ENCODE data around the gene RBM11. TPM values are rescaled to one million over a fixed set of nuclear protein-coding genes. Genes with fewer than 3 reads are reported as not detected.
"Not testable (repeated sequence)": the region's sequence is repeated elsewhere in the genome, so short reads cannot be mapped to it uniquely, and the experiment has no call there.

The RBM11 gene, protein sequence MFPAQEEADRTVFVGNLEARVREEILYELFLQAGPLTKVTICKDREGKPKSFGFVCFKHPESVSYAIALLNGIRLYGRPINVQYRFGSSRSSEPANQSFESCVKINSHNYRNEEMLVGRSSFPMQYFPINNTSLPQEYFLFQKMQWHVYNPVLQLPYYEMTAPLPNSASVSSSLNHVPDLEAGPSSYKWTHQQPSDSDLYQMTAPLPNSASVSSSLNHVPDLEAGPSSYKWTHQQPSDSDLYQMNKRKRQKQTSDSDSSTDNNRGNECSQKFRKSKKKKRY
- total RNA-seq (1 to 10 TPM in 3 of 4 donors, under 1 TPM in 1; 0.28 to 4.3 (median 2.2) TPM), polyA plus RNA-seq (1 to 10 TPM in 1 of 3 donors, under 1 TPM in 1, not detected in 1; 0.60 to 1.0 TPM)

DNA sequence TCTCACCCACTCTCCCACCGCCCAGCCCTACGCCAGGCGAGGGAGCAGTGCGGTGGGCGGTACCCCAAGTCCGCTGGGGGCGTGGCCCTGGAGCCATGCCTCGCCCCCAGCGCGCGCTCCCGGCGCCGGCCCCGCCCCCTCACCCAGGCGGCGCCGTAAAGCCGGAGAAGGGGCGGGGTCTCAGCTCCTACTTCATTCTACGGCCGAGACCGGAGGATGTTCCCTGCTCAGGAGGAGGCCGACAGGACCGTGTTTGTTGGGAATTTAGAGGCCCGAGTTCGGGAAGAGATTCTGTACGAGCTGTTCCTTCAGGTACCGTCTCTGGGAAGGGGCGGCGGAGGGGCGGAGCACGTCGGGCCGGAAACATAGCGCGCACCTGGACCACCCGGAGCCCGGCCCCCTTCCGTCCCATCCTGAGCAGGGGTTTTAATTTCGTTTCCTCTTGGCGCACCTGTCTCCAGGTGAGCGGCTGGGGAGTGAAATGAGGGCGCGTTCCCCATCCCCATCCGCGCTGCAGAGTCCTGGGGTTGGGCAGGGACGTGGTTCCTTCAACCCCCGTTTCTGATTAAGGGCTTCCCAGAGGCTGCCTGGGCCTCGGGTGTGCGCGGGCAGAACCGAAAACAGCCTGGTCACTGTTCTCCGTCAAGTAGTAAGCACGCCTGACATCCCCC lies at the start of gene RBM11:
Gene RBM11 (plus strand): TSS at position 187 of the 671 bp plus-strand sequence. CDS start 30 bp downstream, at position 217.
- peak; percentile 18 to 50 (median 26) for TF ChIP-seq POLR2AphosphoS5 (IDR thresholded peaks at IDR 0.05)
- TF ChIP-seq CTCF (IDR thresholded peaks at IDR 0.05), result no peak
- TF ChIP-seq EP300 (IDR thresholded peaks at IDR 0.05), result no peak
- TF ChIP-seq POLR2A (IDR thresholded peaks at IDR 0.05), result no peak
- Histone ChIP-seq H3K27me3 (no peaks in the 10 kb centered on the region), H3K4me3 (peak within 1 kb of the TSS; percentile 57 to 70 (median 62)), H3K36me3 (no peaks in the 10 kb centered on the region), H3K9me3 (no peaks in the 10 kb centered on the region), H3K27ac (peak within 1 kb of the TSS in 2 of 4 donors; percentile 33 to 38), H3K4me1 (peaks cover 0 to 11% (median 5%) of the 10 kb centered on the region in 4 donors)
- intact Hi-C loops (cut with DNase I), result no loop called here
- 1% methylated on average over 55 of the region's 55 CpGs for WGBS, 2 donors
- DNase-seq, result peak; percentile 79

GRCh38 chr21:14166463-14167223 lies 49.3 kb upstream of the RBM11 start:
- H3K4me1 ChIP-seq; H3K9me3 ChIP-seq; H3K4me3 ChIP-seq; H3K36me3 ChIP-seq; intact Hi-C loops (cut with DNase I); DNase-seq; H3K27me3 ChIP-seq; H3K27ac ChIP-seq: not testable (repeated sequence)
- WGBS, 2 donors, result 85 to 88% methylated on average over 16 of the region's 16 CpGs

- Histone ChIP-seq H3K9me3 (no peaks in the 10 kb centered on the region), H3K4me1 (no peaks in the 10 kb centered on the region), H3K27me3 (no peaks in the 10 kb centered on the region), H3K36me3 (no peaks in the 10 kb centered on the region), H3K4me3 (no peak overlapping the region), H3K27ac (no peak overlapping the region)
- DNase-seq, result no peak
- TF ChIP-seq POLR2AphosphoS5 (IDR thresholded peaks at IDR 0.05) (no peak), EP300 (IDR thresholded peaks at IDR 0.05) (no peak), POLR2A (IDR thresholded peaks at IDR 0.05) (no peak), CTCF (IDR thresholded peaks at IDR 0.05) (no peak)
- intact Hi-C loops (cut with DNase I), result no loop called here
These were observed 9.7 kb upstream of the RBM11 start for GRCh38 chr21:14206222-14206621.

- no peak for TF ChIP-seq CTCF (IDR thresholded peaks at IDR 0.05)
- no peak for TF ChIP-seq POLR2AphosphoS5 (IDR thresholded peaks at IDR 0.05)
- TF ChIP-seq EP300 (IDR thresholded peaks at IDR 0.05), result no peak
- no peak for TF ChIP-seq POLR2A (IDR thresholded peaks at IDR 0.05)
- Histone ChIP-seq H3K27me3 (no peaks in the 10 kb centered on the region), H3K4me3 (no peak within 1 kb of the TSS), H3K4me1 (peaks cover 0 to 2% (median under 1%) of the 10 kb centered on the region in 4 donors), H3K27ac (no peak within 1 kb of the TSS), H3K36me3 (no peaks in the 10 kb centered on the region), H3K9me3 (no peaks in the 10 kb centered on the region)
- 88 to 90% methylated on average over 1 of the region's 1 CpG for WGBS, 2 donors
- DNase-seq, result no peak
- intact Hi-C loops (cut with DNase I), result no loop called here
These were observed 5.2 kb upstream of the RBM11 start, which contains the start of gene LIPI for GRCh38 chr21:14210738-14211137. TSS of gene LIPI (minus strand) at chr21:14210955. CDS start at chr21:14210845, 110 bp downstream.

- Histone ChIP-seq H3K27ac (no peak overlapping the region), H3K9me3 (no peaks in the 10 kb centered on the region), H3K4me3 (no peak overlapping the region), H3K4me1 (peaks cover 0 to 11% (median 5%) of the 10 kb centered on the region in 4 donors), H3K36me3 (no peaks in the 10 kb centered on the region), H3K27me3 (no peaks in the 10 kb centered on the region)
- DNase-seq, result no peak
- TF ChIP-seq EP300 (IDR thresholded peaks at IDR 0.05) (no peak), POLR2A (IDR thresholded peaks at IDR 0.05) (no peak), POLR2AphosphoS5 (IDR thresholded peaks at IDR 0.05) (no peak), CTCF (IDR thresholded peaks at IDR 0.05) (no peak)
- intact Hi-C loops (cut with DNase I), result no loop called here
These were observed 2.8 kb upstream of the RBM11 start for GRCh38 chr21:14213164-14213563.

Measured in sigmoid colon (tissue), 7 donors.